Subcutaneous abdominal adipose tissue (tissue), 5 donors: ENCODE data around the gene ASTN2.

Experiments
- H3K27ac ChIP-seq: one replicate; pipeline ENCODE4 v1.7.0; 2013; ENCODE audit warnings: low read depth, mild to moderate bottlenecking, inconsistent platforms, low read length, moderate library complexity
- H3K27me3 ChIP-seq, 5 donors: one replicate each; pipeline ENCODE4 v1.7.0; 2013; ENCODE audit warnings: low read length in 5 of 5, inconsistent platforms in 1 of 5; ENCODE audit not compliant: control insufficient read depth in 5 of 5, insufficient read depth in 4 of 5
- H3K36me3 ChIP-seq, 5 donors: one replicate each; pipeline ENCODE4 v1.7.0; 2013; ENCODE audit warnings: low read length in 5 of 5; ENCODE audit not compliant: control insufficient read depth in 5 of 5, insufficient read depth in 5 of 5
- H3K4me1 ChIP-seq, 5 donors: one replicate each; pipeline ENCODE4 v1.7.0; 2013; ENCODE audit warnings: low read length in 5 of 5, mild to moderate bottlenecking in 3 of 5, moderate library complexity in 1 of 5; ENCODE audit not compliant: control insufficient read depth in 5 of 5, insufficient read depth in 5 of 5
- H3K4me3 ChIP-seq, 5 donors: one replicate each; pipeline ENCODE4 v1.7.0; 2013; ENCODE audit warnings: low read length in 5 of 5, low read depth in 1 of 5
- H3K9ac ChIP-seq, 5 donors: one replicate each; pipeline ENCODE4 v1.7.0; 2013; ENCODE audit warnings: low read length in 5 of 5, mild to moderate bottlenecking in 4 of 5, moderate library complexity in 3 of 5
- H3K9me3 ChIP-seq, 5 donors: one replicate each; pipeline ENCODE4 v1.7.0; 2013; ENCODE audit warnings: low read length in 5 of 5; ENCODE audit not compliant: control insufficient read depth in 5 of 5
- donor health status: healthy.
- donor health status: healthy.
- donor health status: healthy.
- donor health status: healthy.
- donor health status: healthy.

The ASTN2 gene

GRCh38 chr9:116873491-116873890, 541.4 kb downstream of the ASTN2 start:
- Histone ChIP-seq H3K9ac (no peak overlapping the region), H3K4me3 (no peak overlapping the region), H3K9me3 (peaks cover 7 to 26% (median 14%) of the 10 kb centered on the region in 5 donors), H3K27ac (no peak overlapping the region), H3K4me1 (no peaks in the 10 kb centered on the region), H3K27me3 (no peaks in the 10 kb centered on the region), H3K36me3 (no peaks in the 10 kb centered on the region)

- no peak overlapping the region for H3K27ac ChIP-seq
- H3K4me3 ChIP-seq = no peak overlapping the region
- H3K27me3 ChIP-seq = no peaks in the 10 kb centered on the region
- peaks cover 0 to 1% (median 0%) of the 10 kb centered on the region in 5 donors for H3K9me3 ChIP-seq
- no peaks in the 10 kb centered on the region for H3K36me3 ChIP-seq
- H3K4me1 ChIP-seq = no peaks in the 10 kb centered on the region
- H3K9ac ChIP-seq = no peak overlapping the region
Measured at GRCh38 chr9:116870566-116870965, 544.3 kb downstream of the ASTN2 start.

GRCh38 chr9:116868201-116868600, 546.7 kb downstream of the ASTN2 start:
- H3K4me1 ChIP-seq = no peaks in the 10 kb centered on the region
- H3K27ac ChIP-seq = no peak overlapping the region
- no peaks in the 10 kb centered on the region for H3K9me3 ChIP-seq
- no peaks in the 10 kb centered on the region for H3K36me3 ChIP-seq
- H3K4me3 ChIP-seq = no peak overlapping the region
- H3K27me3 ChIP-seq = no peaks in the 10 kb centered on the region
- no peak overlapping the region for H3K9ac ChIP-seq

GRCh38 chr9:116861321-116861720, 553.5 kb downstream of the ASTN2 start:
- Histone ChIP-seq H3K4me3 (no peak overlapping the region), H3K4me1 (peaks cover 0 to 5% (median 2%) of the 10 kb centered on the region in 5 donors), H3K36me3 (no peaks in the 10 kb centered on the region)

GRCh38 chr9:116860509-116861120, 554.2 kb downstream of the ASTN2 start:
- Histone ChIP-seq H3K4me1 (peaks cover 0 to 8% (median 3%) of the 10 kb centered on the region in 5 donors), H3K4me3 (no peak overlapping the region), H3K36me3 (no peaks in the 10 kb centered on the region), H3K27me3 (no peaks in the 10 kb centered on the region), H3K9ac (no peak overlapping the region), H3K27ac (no peak overlapping the region), H3K9me3 (no peaks in the 10 kb centered on the region)

More at GRCh38 chr9:116861321-116861720, 553.5 kb downstream of the ASTN2 start:
- no peak overlapping the region for H3K27ac ChIP-seq
- H3K27me3 ChIP-seq = no peaks in the 10 kb centered on the region
- no peak overlapping the region for H3K9ac ChIP-seq
- H3K9me3 ChIP-seq = no peaks in the 10 kb centered on the region

GRCh38 chr9:116859763-116860162, 555.1 kb downstream of the ASTN2 start:
- Histone ChIP-seq H3K9ac (no peak overlapping the region), H3K36me3 (no peaks in the 10 kb centered on the region), H3K4me3 (no peak overlapping the region), H3K4me1 (peaks cover 0 to 8% (median 3%) of the 10 kb centered on the region in 5 donors), H3K9me3 (no peaks in the 10 kb centered on the region), H3K27me3 (no peaks in the 10 kb centered on the region), H3K27ac (no peak overlapping the region)

- H3K4me1 ChIP-seq = peaks cover 0 to 14% (median 3%) of the 10 kb centered on the region in 5 donors
- H3K36me3 ChIP-seq = no peaks in the 10 kb centered on the region
- no peak overlapping the region for H3K27ac ChIP-seq
- H3K4me3 ChIP-seq = no peak overlapping the region
- H3K27me3 ChIP-seq = no peaks in the 10 kb centered on the region
- no peaks in the 10 kb centered on the region for H3K9me3 ChIP-seq
- no peak overlapping the region for H3K9ac ChIP-seq
Measured at GRCh38 chr9:116857321-116857720, 557.5 kb downstream of the ASTN2 start.

- Histone ChIP-seq H3K9ac (no peak overlapping the region), H3K27me3 (no peaks in the 10 kb centered on the region), H3K4me1 (peaks cover 0 to 19% (median 3%) of the 10 kb centered on the region in 5 donors), H3K27ac (no peak overlapping the region), H3K4me3 (no peak overlapping the region), H3K36me3 (no peaks in the 10 kb centered on the region), H3K9me3 (no peaks in the 10 kb centered on the region)
Measured at GRCh38 chr9:116855881-116856662, 558.8 kb downstream of the ASTN2 start.

- H3K9ac ChIP-seq = no peak overlapping the region
- H3K4me1 ChIP-seq = peaks cover 0 to 28% (median 6%) of the 10 kb centered on the region in 5 donors
- no peaks in the 10 kb centered on the region for H3K9me3 ChIP-seq
- no peaks in the 10 kb centered on the region for H3K36me3 ChIP-seq
- H3K27me3 ChIP-seq = no peaks in the 10 kb centered on the region
- H3K27ac ChIP-seq = no peak overlapping the region
- no peak overlapping the region for H3K4me3 ChIP-seq
Measured at GRCh38 chr9:116849721-116850120, 565.1 kb downstream of the ASTN2 start.

GRCh38 chr9:116844621-116845020, 570.2 kb downstream of the ASTN2 start:
- Histone ChIP-seq H3K4me3 (no peak overlapping the region), H3K27ac (no peak overlapping the region), H3K36me3 (no peaks in the 10 kb centered on the region), H3K9ac (no peak overlapping the region), H3K4me1 (peaks cover 0 to 26% (median 10%) of the 10 kb centered on the region in 5 donors), H3K27me3 (no peaks in the 10 kb centered on the region), H3K9me3 (no peaks in the 10 kb centered on the region)
